WTC11 (cell line): ENCODE data around the gene SH3BGR. TPM values are rescaled to one million over a fixed set of nuclear protein-coding genes. Genes with fewer than 3 reads are reported as not detected.
A peak's percentile ranks its signal among the peaks of the same experiment; 100 is the strongest.

Experiments
- ATAC-seq: fragments of 200-7000 bp; cut with Tn5 transposase; 2 replicates; pipeline ENCODE4 v1.10.0; 2021; ENCODE audit warnings: mild to moderate bottlenecking, moderate library complexity
- CTCF ChIA-PET: fragments of 300-600 bp; sonication (Branson Sonifier 250); formaldehyde crosslinking; loops from one replicate; lab custom pipeline; 2021; ENCODE audit warnings: antibody characterized with exemption; lab: Charles Lee
- POLR2A ChIA-PET: fragments of 350-600 bp; sonication (Branson Sonifier 250); formaldehyde crosslinking; loops from one replicate; lab custom pipeline; 2021; ENCODE audit warnings: antibody characterized with exemption; lab: Charles Lee
- DNase-seq: peaks from one replicate; pipeline ENCODE4 v3.0.0; 2021; ENCODE audit warnings: low spot score
- H3K27ac Mint-ChIP-seq: 2 replicates; pipeline ENCODE4 v1.8.0; 2021; ENCODE audit warnings: mixed read lengths
- H3K27me3 Mint-ChIP-seq: 2 replicates; pipeline ENCODE4 v1.8.0; 2021; ENCODE audit warnings: low read depth, mild to moderate bottlenecking, moderate library complexity, mixed read lengths
- H3K36me3 Mint-ChIP-seq: 2 replicates; pipeline ENCODE4 v1.8.0; 2021; ENCODE audit warnings: mixed read lengths
- H3K4me1 Mint-ChIP-seq: 2 replicates; pipeline ENCODE4 v1.8.0; 2022; ENCODE audit warnings: mixed read lengths
- H3K4me3 Mint-ChIP-seq: 2 replicates; pipeline ENCODE4 v1.8.0; 2021; ENCODE audit warnings: mild to moderate bottlenecking, moderate library complexity, mixed read lengths
- H3K9me3 Mint-ChIP-seq: 2 replicates; pipeline ENCODE4 v1.8.0; 2021; ENCODE audit warnings: mixed read lengths
- EMX1 ChIP-seq: fragments of 250-450 bp; sonication (Bioruptor Pico); IDR thresholded peaks from 2 replicates; pipeline ENCODE4 v1.8.0; 2021; ENCODE audit warnings: mild to moderate bottlenecking
- GABPB1 ChIP-seq: sonication (generic); formaldehyde crosslinking; IDR thresholded peaks from 2 replicates; pipeline ENCODE4 v1.8.1; 2023; ENCODE audit warnings: mild to moderate bottlenecking, missing genetic modification reagents
- GRHL2 ChIP-seq: fragments of 250-450 bp; sonication (Bioruptor Pico); IDR thresholded peaks from 2 replicates; pipeline ENCODE4 v1.8.0; 2022; ENCODE audit warnings: mild to moderate bottlenecking, moderate library complexity; ENCODE audit not compliant: insufficient replicate concordance, severe bottlenecking
- JAZF1 ChIP-seq: fragments of 250-450 bp; sonication (Bioruptor Pico); IDR thresholded peaks from 2 replicates; pipeline ENCODE4 v1.9.0; 2021; ENCODE audit warnings: moderate library complexity, mild to moderate bottlenecking, inconsistent platforms
- RORB ChIP-seq: fragments of 250-450 bp; sonication (Bioruptor Pico); IDR thresholded peaks from 2 replicates; pipeline ENCODE4 v1.9.0; 2021; ENCODE audit warnings: mild to moderate bottlenecking
- SOX15 ChIP-seq: fragments of 250-450 bp; sonication (Bioruptor Pico); IDR thresholded peaks from 2 replicates; pipeline ENCODE4 v1.9.0; 2021; ENCODE audit warnings: mild to moderate bottlenecking
- TEAD4 ChIP-seq: sonication (generic); formaldehyde crosslinking; IDR thresholded peaks from 2 replicates; pipeline ENCODE4 v1.8.0; 2022; ENCODE audit warnings: mild to moderate bottlenecking, missing genetic modification reagents
- TP53 ChIP-seq: sonication (generic); formaldehyde crosslinking; IDR thresholded peaks from 2 replicates; pipeline ENCODE4 v1.8.1; 2023; ENCODE audit warnings: mild to moderate bottlenecking, missing genetic modification reagents
- ZBTB21 ChIP-seq: sonication (generic); formaldehyde crosslinking; IDR thresholded peaks from 2 replicates; pipeline ENCODE4 v1.8.1; 2023; ENCODE audit warnings: mild to moderate bottlenecking, missing genetic modification reagents, borderline replicate concordance
- ZNF121 ChIP-seq: sonication (generic); formaldehyde crosslinking; IDR thresholded peaks from 2 replicates; pipeline ENCODE4 v1.8.0; 2023; ENCODE audit warnings: missing genetic modification reagents
- ZNF263 ChIP-seq: sonication (generic); formaldehyde crosslinking; IDR thresholded peaks from 2 replicates; pipeline ENCODE4 v1.8.1; 2022; ENCODE audit warnings: low read depth, mild to moderate bottlenecking, moderate library complexity, missing genetic modification reagents
- ZNF396 ChIP-seq: fragments of 250-450 bp; sonication (Bioruptor Pico); IDR thresholded peaks from 2 replicates; pipeline ENCODE4 v1.8.0; 2021; ENCODE audit warnings: mild to moderate bottlenecking, moderate library complexity, borderline replicate concordance
- total RNA-seq: library from RNA; stranded (reverse); gene quantifications from 3 replicates; pipeline ENCODE4 v1.2.3, GENCODE V29; 2021
- TF ChIP-seq, protein P1 (sequence below): sonication (generic); formaldehyde crosslinking; IDR thresholded peaks from 2 replicates; pipeline ENCODE4 v1.8.1; 2022; ENCODE audit warnings: low read depth, missing genetic modification reagents, borderline replicate concordance
- TF ChIP-seq, protein P2 (sequence below): sonication (generic); formaldehyde crosslinking; IDR thresholded peaks from 2 replicates; pipeline ENCODE4 v1.8.1; 2022; ENCODE audit warnings: mild to moderate bottlenecking, moderate library complexity, missing genetic modification reagents
- TF ChIP-seq, protein P3 (sequence below): fragments of 200-600 bp; IDR thresholded peaks from 2 replicates; pipeline ENCODE4 v1.8.0; 2022; ENCODE audit warnings: antibody characterized with exemption
- TF ChIP-seq, protein P4 (sequence below): sonication (generic); formaldehyde crosslinking; IDR thresholded peaks from 2 replicates; pipeline ENCODE4 v1.8.1; 2022; ENCODE audit warnings: low read depth, mild to moderate bottlenecking, moderate library complexity, missing genetic modification reagents, borderline replicate concordance
- TF ChIP-seq, protein P5 (sequence below): sonication (generic); formaldehyde crosslinking; IDR thresholded peaks from 2 replicates; pipeline ENCODE4 v1.8.0; 2022; ENCODE audit warnings: missing genetic modification reagents
- TF ChIP-seq, protein P6 (sequence below): fragments of 250-450 bp; sonication (Bioruptor Pico); conservative IDR thresholded peaks from 2 replicates; pipeline ENCODE4 v1.9.0; 2021; ENCODE audit warnings: mild to moderate bottlenecking

SH3BGR gene
- total RNA-seq, 1 experiment from 2014 or later = 3.2 TPM

DNA sequence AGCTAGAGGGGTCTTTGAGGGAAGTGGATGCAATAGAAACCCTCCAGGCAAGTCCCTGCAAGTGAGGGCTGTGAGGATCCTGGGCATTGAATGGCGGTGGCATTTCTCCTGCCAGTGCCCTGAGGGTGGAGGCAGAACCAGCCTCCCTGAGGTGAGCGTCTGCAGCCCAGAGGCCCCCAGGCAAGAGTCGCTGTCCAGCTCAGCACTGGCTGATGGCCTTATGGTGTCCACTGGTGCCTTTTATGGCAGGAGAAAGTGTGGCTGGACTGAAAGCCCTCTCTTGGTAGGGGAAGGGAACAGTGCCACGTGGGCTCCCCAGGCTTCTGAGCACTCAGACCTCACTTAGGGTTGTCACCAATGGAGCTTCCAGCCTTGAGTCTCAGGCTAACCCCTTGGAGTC is 77.3 kb downstream of the SH3BGR start:
- no peak overlapping the region for H3K4me3 Mint-ChIP-seq
- DNase-seq = no peak
- no peak overlapping the region for H3K27ac Mint-ChIP-seq
- TF ChIP-seq, protein P1, sequence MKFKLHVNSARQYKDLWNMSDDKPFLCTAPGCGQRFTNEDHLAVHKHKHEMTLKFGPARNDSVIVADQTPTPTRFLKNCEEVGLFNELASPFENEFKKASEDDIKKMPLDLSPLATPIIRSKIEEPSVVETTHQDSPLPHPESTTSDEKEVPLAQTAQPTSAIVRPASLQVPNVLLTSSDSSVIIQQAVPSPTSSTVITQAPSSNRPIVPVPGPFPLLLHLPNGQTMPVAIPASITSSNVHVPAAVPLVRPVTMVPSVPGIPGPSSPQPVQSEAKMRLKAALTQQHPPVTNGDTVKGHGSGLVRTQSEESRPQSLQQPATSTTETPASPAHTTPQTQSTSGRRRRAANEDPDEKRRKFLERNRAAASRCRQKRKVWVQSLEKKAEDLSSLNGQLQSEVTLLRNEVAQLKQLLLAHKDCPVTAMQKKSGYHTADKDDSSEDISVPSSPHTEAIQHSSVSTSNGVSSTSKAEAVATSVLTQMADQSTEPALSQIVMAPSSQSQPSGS = no peak
- TF ChIP-seq ZBTB21 (CRISPR knock-in tag) (no peak), SOX15 (CRISPR knock-in tag) (no peak), JAZF1 (CRISPR knock-in tag) (no peak), ZNF396 (no peak), TP53 (no peak), TEAD4 (CRISPR knock-in tag) (no peak), RORB (no peak)
- TF ChIP-seq, protein P2, sequence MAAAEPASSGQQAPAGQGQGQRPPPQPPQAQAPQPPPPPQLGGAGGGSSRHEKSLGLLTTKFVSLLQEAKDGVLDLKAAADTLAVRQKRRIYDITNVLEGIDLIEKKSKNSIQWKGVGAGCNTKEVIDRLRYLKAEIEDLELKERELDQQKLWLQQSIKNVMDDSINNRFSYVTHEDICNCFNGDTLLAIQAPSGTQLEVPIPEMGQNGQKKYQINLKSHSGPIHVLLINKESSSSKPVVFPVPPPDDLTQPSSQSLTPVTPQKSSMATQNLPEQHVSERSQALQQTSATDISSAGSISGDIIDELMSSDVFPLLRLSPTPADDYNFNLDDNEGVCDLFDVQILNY = no peak
- TF ChIP-seq, protein P3, sequence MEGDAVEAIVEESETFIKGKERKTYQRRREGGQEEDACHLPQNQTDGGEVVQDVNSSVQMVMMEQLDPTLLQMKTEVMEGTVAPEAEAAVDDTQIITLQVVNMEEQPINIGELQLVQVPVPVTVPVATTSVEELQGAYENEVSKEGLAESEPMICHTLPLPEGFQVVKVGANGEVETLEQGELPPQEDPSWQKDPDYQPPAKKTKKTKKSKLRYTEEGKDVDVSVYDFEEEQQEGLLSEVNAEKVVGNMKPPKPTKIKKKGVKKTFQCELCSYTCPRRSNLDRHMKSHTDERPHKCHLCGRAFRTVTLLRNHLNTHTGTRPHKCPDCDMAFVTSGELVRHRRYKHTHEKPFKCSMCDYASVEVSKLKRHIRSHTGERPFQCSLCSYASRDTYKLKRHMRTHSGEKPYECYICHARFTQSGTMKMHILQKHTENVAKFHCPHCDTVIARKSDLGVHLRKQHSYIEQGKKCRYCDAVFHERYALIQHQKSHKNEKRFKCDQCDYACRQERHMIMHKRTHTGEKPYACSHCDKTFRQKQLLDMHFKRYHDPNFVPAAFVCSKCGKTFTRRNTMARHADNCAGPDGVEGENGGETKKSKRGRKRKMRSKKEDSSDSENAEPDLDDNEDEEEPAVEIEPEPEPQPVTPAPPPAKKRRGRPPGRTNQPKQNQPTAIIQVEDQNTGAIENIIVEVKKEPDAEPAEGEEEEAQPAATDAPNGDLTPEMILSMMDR = no peak
- TF ChIP-seq, protein P4, sequence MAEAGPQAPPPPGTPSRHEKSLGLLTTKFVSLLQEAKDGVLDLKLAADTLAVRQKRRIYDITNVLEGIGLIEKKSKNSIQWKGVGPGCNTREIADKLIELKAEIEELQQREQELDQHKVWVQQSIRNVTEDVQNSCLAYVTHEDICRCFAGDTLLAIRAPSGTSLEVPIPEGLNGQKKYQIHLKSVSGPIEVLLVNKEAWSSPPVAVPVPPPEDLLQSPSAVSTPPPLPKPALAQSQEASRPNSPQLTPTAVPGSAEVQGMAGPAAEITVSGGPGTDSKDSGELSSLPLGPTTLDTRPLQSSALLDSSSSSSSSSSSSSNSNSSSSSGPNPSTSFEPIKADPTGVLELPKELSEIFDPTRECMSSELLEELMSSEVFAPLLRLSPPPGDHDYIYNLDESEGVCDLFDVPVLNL = no peak
- POLR2A ChIA-PET = no interaction called here
- peaks cover 13% of the 10 kb centered on the region for H3K36me3 Mint-ChIP-seq
- peaks cover 19% of the 10 kb centered on the region for H3K27me3 Mint-ChIP-seq
- CTCF ChIA-PET = interaction anchor here (0.7 kb wide), 1 partner anchor 11 kb away, joined by 4 read pairs; no protein-coding TSS in a partner anchor
- H3K9me3 Mint-ChIP-seq = peaks cover 7% of the 10 kb centered on the region
- H3K4me1 Mint-ChIP-seq = peaks cover 41% of the 10 kb centered on the region
- ATAC-seq = peak; percentile 23

DNA sequence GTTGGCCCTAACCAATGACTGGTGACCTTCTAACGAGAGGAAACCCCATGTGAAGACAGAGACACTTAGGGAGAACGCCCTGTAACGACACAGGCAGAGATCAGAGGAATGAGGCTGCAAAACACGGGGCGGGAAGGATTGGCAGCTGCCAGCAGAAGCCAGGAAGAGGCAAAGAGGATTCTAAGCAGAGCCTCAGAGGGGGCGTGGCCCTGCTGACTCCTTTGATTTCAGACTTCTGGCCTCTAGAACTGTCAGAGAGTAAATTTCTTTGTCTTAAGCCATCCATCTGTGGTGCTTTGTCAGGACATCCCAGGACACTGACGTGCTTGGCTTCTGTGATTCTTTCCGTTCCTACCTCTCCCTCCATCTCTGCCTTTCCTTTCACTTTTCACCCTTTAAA is 79.3 kb downstream of the SH3BGR start:
- peaks cover 10% of the 10 kb centered on the region; the same call in 1 of the 2 replicates for H3K9me3 Mint-ChIP-seq
- peaks cover 16% of the 10 kb centered on the region for H3K27me3 Mint-ChIP-seq
- peak; percentile 63 for ATAC-seq
- TF ChIP-seq ZNF263 (CRISPR knock-in tag) (no peak), GABPB1 (CRISPR knock-in tag) (no peak), ZNF121 (no peak), EMX1 (CRISPR knock-in tag) (no peak), GRHL2 (CRISPR knock-in tag) (no peak)
- TF ChIP-seq, protein P5, sequence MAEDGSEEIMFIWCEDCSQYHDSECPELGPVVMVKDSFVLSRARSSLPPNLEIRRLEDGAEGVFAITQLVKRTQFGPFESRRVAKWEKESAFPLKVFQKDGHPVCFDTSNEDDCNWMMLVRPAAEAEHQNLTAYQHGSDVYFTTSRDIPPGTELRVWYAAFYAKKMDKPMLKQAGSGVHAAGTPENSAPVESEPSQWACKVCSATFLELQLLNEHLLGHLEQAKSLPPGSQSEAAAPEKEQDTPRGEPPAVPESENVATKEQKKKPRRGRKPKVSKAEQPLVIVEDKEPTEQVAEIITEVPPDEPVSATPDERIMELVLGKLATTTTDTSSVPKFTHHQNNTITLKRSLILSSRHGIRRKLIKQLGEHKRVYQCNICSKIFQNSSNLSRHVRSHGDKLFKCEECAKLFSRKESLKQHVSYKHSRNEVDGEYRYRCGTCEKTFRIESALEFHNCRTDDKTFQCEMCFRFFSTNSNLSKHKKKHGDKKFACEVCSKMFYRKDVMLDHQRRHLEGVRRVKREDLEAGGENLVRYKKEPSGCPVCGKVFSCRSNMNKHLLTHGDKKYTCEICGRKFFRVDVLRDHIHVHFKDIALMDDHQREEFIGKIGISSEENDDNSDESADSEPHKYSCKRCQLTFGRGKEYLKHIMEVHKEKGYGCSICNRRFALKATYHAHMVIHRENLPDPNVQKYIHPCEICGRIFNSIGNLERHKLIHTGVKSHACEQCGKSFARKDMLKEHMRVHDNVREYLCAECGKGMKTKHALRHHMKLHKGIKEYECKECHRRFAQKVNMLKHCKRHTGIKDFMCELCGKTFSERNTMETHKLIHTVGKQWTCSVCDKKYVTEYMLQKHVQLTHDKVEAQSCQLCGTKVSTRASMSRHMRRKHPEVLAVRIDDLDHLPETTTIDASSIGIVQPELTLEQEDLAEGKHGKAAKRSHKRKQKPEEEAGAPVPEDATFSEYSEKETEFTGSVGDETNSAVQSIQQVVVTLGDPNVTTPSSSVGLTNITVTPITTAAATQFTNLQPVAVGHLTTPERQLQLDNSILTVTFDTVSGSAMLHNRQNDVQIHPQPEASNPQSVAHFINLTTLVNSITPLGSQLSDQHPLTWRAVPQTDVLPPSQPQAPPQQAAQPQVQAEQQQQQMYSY (CRISPR knock-in tag) = peak; percentile 46; the same call in 1 of the 2 replicates
- TF ChIP-seq, protein P6, sequence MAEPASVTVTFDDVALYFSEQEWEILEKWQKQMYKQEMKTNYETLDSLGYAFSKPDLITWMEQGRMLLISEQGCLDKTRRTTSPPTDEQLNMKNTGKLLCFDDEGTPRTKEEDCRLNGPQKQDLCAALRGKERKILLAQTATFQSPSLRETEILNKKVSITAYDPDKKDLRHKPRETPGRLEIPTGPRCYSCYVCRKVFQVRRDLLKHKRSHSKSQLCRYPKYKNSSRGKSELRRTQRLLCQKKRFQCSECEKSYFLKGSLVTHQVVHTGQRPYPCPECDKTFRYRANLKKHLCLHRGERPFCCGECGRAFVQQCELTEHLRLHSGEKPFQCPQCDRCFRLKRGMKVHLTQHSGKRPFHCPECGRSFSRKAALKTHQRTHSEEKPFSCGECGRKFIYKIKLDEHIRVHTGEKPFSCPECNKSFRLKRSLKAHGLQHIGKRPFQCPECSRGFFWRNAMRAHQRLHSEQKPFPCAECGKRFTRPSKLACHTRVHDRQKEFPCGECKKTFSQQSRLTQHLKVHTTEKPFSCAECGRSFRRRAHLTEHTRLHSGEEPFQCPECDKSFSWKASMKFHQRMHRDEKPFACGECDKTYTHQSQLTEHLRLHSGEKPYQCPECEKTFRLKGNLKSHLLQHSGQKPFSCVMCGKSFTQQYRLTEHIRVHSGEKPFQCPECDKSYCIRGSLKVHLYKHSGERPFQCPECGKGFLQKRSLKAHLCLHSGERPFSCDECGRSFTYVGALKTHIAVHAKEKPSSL (CRISPR knock-in tag) = no peak
- ChIA-PET POLR2A (no interaction called here), CTCF (interaction anchor here (0.5 kb wide), 1 partner anchor 37 kb away, joined by 3 read pairs; no protein-coding TSS in a partner anchor)
- H3K27ac Mint-ChIP-seq = no peak overlapping the region
- no peak overlapping the region for H3K4me3 Mint-ChIP-seq
- no peak for DNase-seq
- H3K36me3 Mint-ChIP-seq = peaks cover 5% of the 10 kb centered on the region
- peaks cover 46% of the 10 kb centered on the region for H3K4me1 Mint-ChIP-seq
